ENCODE measurements around the gene RASSF6. TPM values are rescaled to one million over a fixed set of nuclear protein-coding genes. Genes with fewer than 3 reads are reported as not detected.
A peak's percentile ranks its signal among the peaks of the same experiment; 100 is the strongest.

Gene RASSF6
- polyA plus RNA-seq, 1 of the 3 experiments (the other 2 are of a cell fraction), result not detected

DNA sequence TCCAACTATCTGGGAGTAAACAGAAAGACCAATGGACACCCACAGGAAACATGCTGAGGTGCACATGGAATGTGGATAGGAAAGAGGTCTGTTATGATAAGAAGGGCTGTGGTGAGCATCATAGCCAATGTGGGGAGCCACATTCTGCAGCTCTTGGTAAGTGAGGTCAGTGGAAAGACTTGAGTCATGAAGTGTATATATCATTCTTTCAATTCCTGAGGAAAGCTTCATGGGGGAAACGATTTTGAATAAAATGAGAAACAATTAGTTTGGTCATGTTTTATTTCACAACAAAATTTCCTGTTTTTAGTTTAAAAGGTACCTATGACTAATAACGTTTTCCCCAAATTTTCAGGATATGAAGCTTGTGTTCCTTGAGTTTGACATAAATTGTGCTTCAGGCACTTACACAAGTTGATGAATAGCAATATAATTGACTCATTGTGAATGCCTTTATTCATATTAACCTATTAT lies 41.4 kb upstream of the RASSF6 start:
- H3K4me2 ChIP-seq, result no peak overlapping the region
- DNase-seq, result no peak
- H3K79me2 ChIP-seq (ENCODE audit: insufficient read depth), result no peaks in the 10 kb centered on the region
- no peaks in the 10 kb centered on the region for H3K9me3 ChIP-seq
- peak overlapping the region; percentile 65; the same call in 1 of the 2 replicates for H2AFZ ChIP-seq (ENCODE audit: low read depth)
- no peaks in the 10 kb centered on the region for H3K36me3 ChIP-seq (replicated peaks in 1 of 2; ENCODE audit: control insufficient read depth in 1 of 2, insufficient read depth in 2 of 2, low read length in 1 of 2)
- H3K27me3 ChIP-seq (ENCODE audit: insufficient read depth), result no peaks in the 10 kb centered on the region; the same call in 1 of the 2 replicates
- POLR2A ChIA-PET, result no interaction called here
- TF ChIP-seq NRF1 (IDR thresholded peaks at IDR 0.05; ENCODE audit: low read depth, low read length) (no peak), TAF1 (IDR thresholded peaks at IDR 0.05; ENCODE audit: borderline replicate concordance, low read depth, low read length) (no peak), GABPA (IDR thresholded peaks at IDR 0.05; ENCODE audit: low read depth) (no peak), JUND (IDR thresholded peaks at IDR 0.05) (peak; percentile 26), EP300 (IDR thresholded peaks at IDR 0.05; ENCODE audit: borderline replicate concordance in 1 of 2, low read depth in 1 of 2, low read length in 1 of 2) (peak in 1 of 2 experiments; percentile 52; a peak in 1 of 4 replicates), NFIC (IDR thresholded peaks at IDR 0.05; ENCODE audit: borderline replicate concordance) (0 out of 2 replicates have a peak, but pooled peaks have one; percentile 11), SIN3A (IDR thresholded peaks at IDR 0.05; ENCODE audit: borderline replicate concordance, low read depth, low read length) (no peak), TCF12 (IDR thresholded peaks at IDR 0.05) (peak; percentile 55), FOSL2 (IDR thresholded peaks at IDR 0.05; ENCODE audit: borderline replicate concordance, low read depth) (peak; percentile 48; the same call in 1 of the 2 replicates), FOXM1 (IDR thresholded peaks at IDR 0.05; ENCODE audit: low read depth) (no peak), TEAD4 (IDR thresholded peaks at IDR 0.05; ENCODE audit: borderline replicate concordance, insufficient read depth) (peak; percentile 45; the same call in 1 of the 2 replicates), GATA2 (CRISPR knock-in tag; IDR thresholded peaks at IDR 0.05) (no peak), RXRA (IDR thresholded peaks at IDR 0.05; ENCODE audit: borderline replicate concordance, low read depth) (0 out of 2 replicates have a peak, but pooled peaks have one; percentile 32)
- TF ChIP-seq, protein P1, sequence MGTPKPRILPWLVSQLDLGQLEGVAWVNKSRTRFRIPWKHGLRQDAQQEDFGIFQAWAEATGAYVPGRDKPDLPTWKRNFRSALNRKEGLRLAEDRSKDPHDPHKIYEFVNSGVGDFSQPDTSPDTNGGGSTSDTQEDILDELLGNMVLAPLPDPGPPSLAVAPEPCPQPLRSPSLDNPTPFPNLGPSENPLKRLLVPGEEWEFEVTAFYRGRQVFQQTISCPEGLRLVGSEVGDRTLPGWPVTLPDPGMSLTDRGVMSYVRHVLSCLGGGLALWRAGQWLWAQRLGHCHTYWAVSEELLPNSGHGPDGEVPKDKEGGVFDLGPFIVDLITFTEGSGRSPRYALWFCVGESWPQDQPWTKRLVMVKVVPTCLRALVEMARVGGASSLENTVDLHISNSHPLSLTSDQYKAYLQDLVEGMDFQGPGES (IDR thresholded peaks at IDR 0.05; ENCODE audit: low read depth, low read length), result no peak
- TF ChIP-seq, protein P2, sequence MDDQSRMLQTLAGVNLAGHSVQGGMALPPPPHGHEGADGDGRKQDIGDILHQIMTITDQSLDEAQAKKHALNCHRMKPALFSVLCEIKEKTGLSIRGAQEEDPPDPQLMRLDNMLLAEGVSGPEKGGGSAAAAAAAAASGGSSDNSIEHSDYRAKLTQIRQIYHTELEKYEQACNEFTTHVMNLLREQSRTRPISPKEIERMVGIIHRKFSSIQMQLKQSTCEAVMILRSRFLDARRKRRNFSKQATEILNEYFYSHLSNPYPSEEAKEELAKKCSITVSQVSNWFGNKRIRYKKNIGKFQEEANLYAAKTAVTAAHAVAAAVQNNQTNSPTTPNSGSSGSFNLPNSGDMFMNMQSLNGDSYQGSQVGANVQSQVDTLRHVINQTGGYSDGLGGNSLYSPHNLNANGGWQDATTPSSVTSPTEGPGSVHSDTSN (IDR thresholded peaks at IDR 0.05), result no peak; the same call in 1 of the 2 replicates
- TF ChIP-seq, protein P3, sequence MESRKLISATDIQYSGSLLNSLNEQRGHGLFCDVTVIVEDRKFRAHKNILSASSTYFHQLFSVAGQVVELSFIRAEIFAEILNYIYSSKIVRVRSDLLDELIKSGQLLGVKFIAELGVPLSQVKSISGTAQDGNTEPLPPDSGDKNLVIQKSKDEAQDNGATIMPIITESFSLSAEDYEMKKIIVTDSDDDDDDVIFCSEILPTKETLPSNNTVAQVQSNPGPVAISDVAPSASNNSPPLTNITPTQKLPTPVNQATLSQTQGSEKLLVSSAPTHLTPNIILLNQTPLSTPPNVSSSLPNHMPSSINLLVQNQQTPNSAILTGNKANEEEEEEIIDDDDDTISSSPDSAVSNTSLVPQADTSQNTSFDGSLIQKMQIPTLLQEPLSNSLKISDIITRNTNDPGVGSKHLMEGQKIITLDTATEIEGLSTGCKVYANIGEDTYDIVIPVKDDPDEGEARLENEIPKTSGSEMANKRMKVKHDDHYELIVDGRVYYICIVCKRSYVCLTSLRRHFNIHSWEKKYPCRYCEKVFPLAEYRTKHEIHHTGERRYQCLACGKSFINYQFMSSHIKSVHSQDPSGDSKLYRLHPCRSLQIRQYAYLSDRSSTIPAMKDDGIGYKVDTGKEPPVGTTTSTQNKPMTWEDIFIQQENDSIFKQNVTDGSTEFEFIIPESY (IDR thresholded peaks at IDR 0.05; ENCODE audit: borderline replicate concordance, low read depth), result no peak
- TF ChIP-seq, protein P4, sequence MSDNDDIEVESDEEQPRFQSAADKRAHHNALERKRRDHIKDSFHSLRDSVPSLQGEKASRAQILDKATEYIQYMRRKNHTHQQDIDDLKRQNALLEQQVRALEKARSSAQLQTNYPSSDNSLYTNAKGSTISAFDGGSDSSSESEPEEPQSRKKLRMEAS (IDR thresholded peaks at IDR 0.05; ENCODE audit: low read depth), result no peak
- TF ChIP-seq, protein P5, sequence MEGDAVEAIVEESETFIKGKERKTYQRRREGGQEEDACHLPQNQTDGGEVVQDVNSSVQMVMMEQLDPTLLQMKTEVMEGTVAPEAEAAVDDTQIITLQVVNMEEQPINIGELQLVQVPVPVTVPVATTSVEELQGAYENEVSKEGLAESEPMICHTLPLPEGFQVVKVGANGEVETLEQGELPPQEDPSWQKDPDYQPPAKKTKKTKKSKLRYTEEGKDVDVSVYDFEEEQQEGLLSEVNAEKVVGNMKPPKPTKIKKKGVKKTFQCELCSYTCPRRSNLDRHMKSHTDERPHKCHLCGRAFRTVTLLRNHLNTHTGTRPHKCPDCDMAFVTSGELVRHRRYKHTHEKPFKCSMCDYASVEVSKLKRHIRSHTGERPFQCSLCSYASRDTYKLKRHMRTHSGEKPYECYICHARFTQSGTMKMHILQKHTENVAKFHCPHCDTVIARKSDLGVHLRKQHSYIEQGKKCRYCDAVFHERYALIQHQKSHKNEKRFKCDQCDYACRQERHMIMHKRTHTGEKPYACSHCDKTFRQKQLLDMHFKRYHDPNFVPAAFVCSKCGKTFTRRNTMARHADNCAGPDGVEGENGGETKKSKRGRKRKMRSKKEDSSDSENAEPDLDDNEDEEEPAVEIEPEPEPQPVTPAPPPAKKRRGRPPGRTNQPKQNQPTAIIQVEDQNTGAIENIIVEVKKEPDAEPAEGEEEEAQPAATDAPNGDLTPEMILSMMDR (IDR thresholded peaks at IDR 0.05), result peak; percentile 23; the same call in 1 of the 2 replicates
- TF ChIP-seq, protein P6, sequence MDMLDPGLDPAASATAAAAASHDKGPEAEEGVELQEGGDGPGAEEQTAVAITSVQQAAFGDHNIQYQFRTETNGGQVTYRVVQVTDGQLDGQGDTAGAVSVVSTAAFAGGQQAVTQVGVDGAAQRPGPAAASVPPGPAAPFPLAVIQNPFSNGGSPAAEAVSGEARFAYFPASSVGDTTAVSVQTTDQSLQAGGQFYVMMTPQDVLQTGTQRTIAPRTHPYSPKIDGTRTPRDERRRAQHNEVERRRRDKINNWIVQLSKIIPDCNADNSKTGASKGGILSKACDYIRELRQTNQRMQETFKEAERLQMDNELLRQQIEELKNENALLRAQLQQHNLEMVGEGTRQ (IDR thresholded peaks at IDR 0.05; ENCODE audit: borderline replicate concordance, low read depth, low read length), result no peak
- no peaks in the 10 kb centered on the region for H4K20me1 ChIP-seq (ENCODE audit: insufficient read depth)
- peak overlapping the region in 1 of 2 experiments; percentile 66; a peak in 2 of 4 replicates for H3K27ac ChIP-seq (ENCODE audit: low read depth in 2 of 2, low read length in 1 of 2)
- 11% methylated on average over 2 of the region's 2 CpGs for WGBS (ENCODE audit: low lambda C conversion rate)
- no peak overlapping the region for H3K9ac ChIP-seq
- no peak overlapping the region for H3K4me3 ChIP-seq (ENCODE audit: low read depth in 2 of 2, low read length in 1 of 2)
- peaks cover 16% of the 10 kb centered on the region for H3F3A ChIP-seq (replicated peaks; ENCODE audit: insufficient read depth)
- H3K9me2 ChIP-seq, result no peaks in the 10 kb centered on the region
- CTCF ChIA-PET, result interaction anchor here (1.2 to 2.3 kb wide), 3 partner anchors 7 to 19 kb away, joined by 3 to 6 read pairs (median 3); no protein-coding TSS in a partner anchor
- H3K4me1 ChIP-seq (ENCODE audit: control insufficient read depth in 1 of 2, insufficient read depth in 2 of 2, low read depth in 1 of 2, low read length in 1 of 2), result peaks cover 0 to 13% of the 10 kb centered on the region in 2 experiments; a peak in 1 of 4 replicates
